Muscle of leg (tissue), 11 donors: ENCODE results near the gene MEMO1. TPM values are rescaled to one million over a fixed set of nuclear protein-coding genes. Genes with fewer than 3 reads are reported as not detected.
"Not testable (repeated sequence)": the region's sequence is repeated elsewhere in the genome, so short reads cannot be mapped to it uniquely, and the experiment has no call there.

Experiments used
- DNase-seq: peaks from one replicate; pipeline ENCODE4 v3.0.0; 2013
- H3K27ac ChIP-seq: one replicate; pipeline ENCODE4 v1.5.1; 2013; ENCODE audit warnings: mild to moderate bottlenecking, low read length, control low read depth
- H3K27me3 ChIP-seq: one replicate; pipeline ENCODE4 v1.6.1; 2013; ENCODE audit warnings: low read length; ENCODE audit not compliant: control insufficient read depth, insufficient read depth
- H3K36me3 ChIP-seq: one replicate; pipeline ENCODE4 v1.6.1; 2013; ENCODE audit warnings: low read length; ENCODE audit not compliant: control insufficient read depth, insufficient read depth
- H3K4me1 ChIP-seq: one replicate; pipeline ENCODE4 v1.6.1; 2013; ENCODE audit warnings: low read length; ENCODE audit not compliant: control insufficient read depth, insufficient read depth
- H3K4me3 ChIP-seq: one replicate; pipeline ENCODE4 v1.5.1; 2013; ENCODE audit warnings: low read length, control low read depth
- H3K9me3 ChIP-seq: replicated peaks from 2 replicates; pipeline ENCODE4 v1.6.1; 2013; ENCODE audit warnings: low read depth, low read length; ENCODE audit not compliant: control insufficient read depth
- WGBS: methylation state at CpG from one replicate; pipeline ENCODE4 v1.1.5; 2013; ENCODE audit warnings: missing lambda C conversion rate; ENCODE audit not compliant: insufficient coverage; 5-methylcytosine and 5-hydroxymethylcytosine counted together
- polyA plus RNA-seq, 8 donors: library from polyadenylated mRNA; unstranded; fragments of 120-200 nt; gene quantifications; one replicate each; pipeline versions ENCODE4 v1.2.1 to v1.2.3, GENCODE V29; 2013; ENCODE audit warnings: inconsistent platforms in 1 of 8, low replicate concordance in 1 of 8; ENCODE audit not compliant: insufficient read length in 8 of 8, insufficient read depth in 1 of 8
- total RNA-seq: library from RNA; stranded (reverse); fragments of 120-200 nt; gene quantifications from one replicate; pipeline ENCODE4 v1.2.4, GENCODE V29; 2013

MEMO1 gene
- total and polyA plus RNA-seq, 9 donors: 30.6 to 44.3 (median 37.2) TPM

DNA sequence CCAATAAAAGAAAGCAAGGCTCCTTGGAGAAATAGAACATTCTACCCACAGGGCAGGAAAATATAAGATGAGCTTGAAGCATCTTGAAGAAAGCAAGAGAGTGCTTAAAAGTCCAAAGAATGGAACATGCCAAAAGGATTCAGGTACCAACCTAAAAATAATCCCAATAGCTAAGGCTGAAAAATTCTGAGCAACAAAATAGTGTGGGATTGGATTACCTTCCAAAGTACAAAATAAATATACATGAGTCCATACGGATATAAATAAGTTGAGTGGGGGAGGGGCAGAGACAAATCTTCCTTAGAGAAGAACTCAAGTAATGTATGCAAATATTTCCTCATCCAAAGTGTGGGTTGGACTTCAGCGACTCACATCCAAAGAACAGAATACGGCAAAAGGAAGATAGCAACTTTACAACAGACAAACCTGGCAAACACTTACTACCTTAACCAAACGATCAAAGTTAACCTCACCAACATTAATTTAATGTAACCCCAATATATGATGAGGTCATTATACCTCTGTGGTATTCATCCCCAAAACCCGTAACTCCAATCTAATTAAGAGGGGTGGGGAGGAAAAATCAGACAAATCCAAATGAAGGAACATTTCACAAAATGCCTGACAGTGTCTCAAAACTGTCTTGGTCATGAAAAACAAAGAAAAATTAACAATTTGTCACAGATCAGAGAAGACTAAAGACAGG lies 26.9 kb downstream of the MEMO1 start:
- no CpG with 5 or more reads among the region's 5 CpGs for WGBS
- H3K27me3 ChIP-seq: no peaks in the 10 kb centered on the region
- H3K36me3 ChIP-seq: no peaks in the 10 kb centered on the region
- H3K4me1 ChIP-seq: peaks cover 2% of the 10 kb centered on the region
- H3K27ac ChIP-seq: peak overlapping the region; percentile 10
- H3K4me3 ChIP-seq: no peak overlapping the region
- H3K9me3 ChIP-seq: no peaks in the 10 kb centered on the region
- DNase-seq: peak; percentile 18

DNA sequence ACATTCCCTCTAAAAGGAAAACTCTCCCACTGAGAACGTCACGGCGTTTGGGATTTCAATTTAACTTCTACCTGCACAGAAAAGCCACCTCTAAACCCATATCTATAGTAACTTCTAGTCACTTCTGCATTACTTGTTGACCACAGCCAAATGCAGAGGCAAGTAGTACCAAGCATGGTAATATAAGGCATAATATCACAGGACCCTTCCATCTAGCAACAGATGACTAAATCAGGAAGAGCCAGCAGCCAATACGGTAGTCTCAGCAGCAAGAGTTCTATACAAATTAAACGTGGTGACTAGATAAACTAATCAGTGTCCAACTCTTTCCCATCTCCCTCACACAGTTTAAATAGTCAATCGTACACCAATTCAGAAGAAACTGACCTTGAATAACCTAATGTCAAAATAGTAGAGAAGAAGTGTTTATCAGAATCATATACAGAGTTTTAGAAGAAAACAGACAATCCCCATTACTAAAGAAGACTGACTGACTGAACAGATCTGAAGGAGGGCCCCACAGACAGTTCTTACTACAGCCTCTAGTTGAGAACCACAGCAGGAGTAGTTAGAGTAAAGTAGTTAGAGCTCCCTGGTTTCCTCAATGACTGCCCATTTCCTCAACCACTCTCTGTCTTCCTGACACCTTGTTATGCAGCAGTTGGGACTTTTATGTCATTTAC lies 30.0 kb downstream of the MEMO1 start:
- H3K27ac ChIP-seq: peak overlapping the region; percentile 3
- 76% methylated on average over 3 of the region's 6 CpGs for WGBS
- DNase-seq: peak; percentile 27

DNA sequence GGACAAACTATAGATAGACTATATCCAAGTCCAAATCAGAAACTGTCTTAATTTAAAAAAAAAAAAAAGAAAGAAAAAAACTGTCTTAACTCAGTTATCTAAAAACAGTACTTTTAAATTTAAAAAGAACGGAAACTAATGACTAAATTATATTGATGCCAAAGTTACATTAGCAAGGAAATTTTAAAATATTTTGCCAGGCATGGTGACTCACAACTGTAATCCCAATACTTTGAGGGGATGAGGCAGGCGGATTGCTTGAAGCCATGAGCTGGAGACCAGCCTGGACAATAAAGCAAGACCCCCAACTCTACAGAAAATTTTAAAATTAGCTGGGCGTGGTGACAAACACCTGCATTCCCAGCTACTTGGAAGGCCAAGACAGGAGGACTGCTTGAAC lies 30.9 kb downstream of the MEMO1 start:
- WGBS: no CpG with 5 or more reads among the region's 3 CpGs
- Histone ChIP-seq H3K27ac (no peak overlapping the region), H3K4me3 (no peak overlapping the region), H3K27me3 (no peaks in the 10 kb centered on the region), H3K4me1 (peaks cover 2% of the 10 kb centered on the region), H3K9me3 (no peaks in the 10 kb centered on the region), H3K36me3 (no peaks in the 10 kb centered on the region)
- DNase-seq: peak; percentile 22

More for the DNA sequence above, 30.0 kb downstream of the MEMO1 start:
- Histone ChIP-seq H3K4me3 (no peak overlapping the region), H3K36me3 (no peaks in the 10 kb centered on the region), H3K9me3 (no peaks in the 10 kb centered on the region), H3K27me3 (no peaks in the 10 kb centered on the region), H3K4me1 (peaks cover 2% of the 10 kb centered on the region)

DNA sequence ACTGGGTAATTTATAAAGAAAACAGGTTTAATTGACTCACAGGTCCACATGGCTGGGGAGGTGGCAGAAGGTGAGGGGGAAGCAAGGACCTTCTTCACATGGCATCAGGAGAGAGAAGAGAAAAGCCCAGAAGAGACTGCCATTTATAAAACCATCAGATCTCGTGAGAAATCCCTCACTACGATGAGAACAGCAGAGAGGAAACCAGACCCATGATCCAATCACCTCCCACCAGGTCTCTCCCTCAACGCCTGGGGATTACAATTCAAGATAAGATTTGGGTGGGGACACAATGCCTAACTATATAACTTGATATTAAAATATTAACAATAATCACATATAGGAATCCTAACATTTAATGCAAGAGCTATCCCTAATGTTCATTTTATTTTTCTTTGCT lies 31.8 kb downstream of the MEMO1 start:
- WGBS: no CpG with 5 or more reads among the region's 3 CpGs

DNA sequence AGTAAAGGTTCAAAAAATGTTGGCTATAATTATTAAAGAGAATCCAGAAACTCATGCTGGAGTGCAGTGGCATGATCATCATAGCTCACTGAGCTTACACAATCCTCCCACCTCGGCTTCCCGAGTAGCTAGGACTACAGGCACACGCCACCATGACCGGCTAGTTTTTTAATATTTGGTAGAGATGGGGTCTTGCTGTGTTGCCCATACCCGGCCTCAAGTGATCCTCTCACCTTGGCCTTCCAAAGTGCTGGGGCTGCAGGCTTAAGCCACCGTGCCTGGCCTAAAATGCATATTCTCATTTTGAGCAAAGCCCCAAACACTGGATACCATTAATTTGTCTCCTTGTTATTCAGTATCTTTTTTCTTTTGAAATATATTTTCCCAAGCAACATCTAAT lies 32.4 kb downstream of the MEMO1 start:
- Histone ChIP-seq H3K4me1 (peaks cover 2% of the 10 kb centered on the region), H3K27me3 (no peaks in the 10 kb centered on the region), H3K27ac (no peak overlapping the region), H3K9me3 (no peaks in the 10 kb centered on the region), H3K4me3 (no peak overlapping the region), H3K36me3 (no peaks in the 10 kb centered on the region)
- no peak for DNase-seq
- WGBS: 100% methylated on average over 2 of the region's 6 CpGs

More for the DNA sequence above, 31.8 kb downstream of the MEMO1 start:
- Histone ChIP-seq H3K4me1 (peaks cover 2% of the 10 kb centered on the region), H3K36me3 (no peaks in the 10 kb centered on the region), H3K9me3 (no peaks in the 10 kb centered on the region), H3K4me3 (no peak overlapping the region), H3K27me3 (no peaks in the 10 kb centered on the region), H3K27ac (no peak overlapping the region)
- no peak for DNase-seq

DNA sequence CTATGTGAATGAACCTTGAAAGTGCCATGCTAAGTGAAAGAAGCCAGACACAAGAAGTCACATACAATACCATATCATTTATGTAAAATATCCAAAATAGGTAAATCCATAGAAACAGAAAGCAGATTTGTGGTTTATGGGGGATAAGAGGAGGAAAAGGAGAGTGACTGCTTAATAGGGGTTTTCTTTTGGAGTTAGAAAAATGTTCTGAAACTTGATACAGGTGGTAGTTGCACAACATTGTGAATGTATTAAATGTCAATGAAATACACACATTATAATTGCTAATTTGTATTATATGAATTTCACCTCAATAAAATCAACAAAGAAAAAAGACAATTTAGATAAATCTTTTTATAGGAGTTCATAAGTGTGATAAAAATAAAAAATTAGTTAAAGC lies 37.1 kb downstream of the MEMO1 start:
- no peaks in the 10 kb centered on the region for H3K9me3 ChIP-seq
- H3K4me1 ChIP-seq: no peaks in the 10 kb centered on the region
- no peak for DNase-seq
- H3K27me3 ChIP-seq: no peaks in the 10 kb centered on the region
- H3K36me3 ChIP-seq: no peaks in the 10 kb centered on the region
- no peak overlapping the region for H3K4me3 ChIP-seq
- H3K27ac ChIP-seq: no peak overlapping the region

DNA sequence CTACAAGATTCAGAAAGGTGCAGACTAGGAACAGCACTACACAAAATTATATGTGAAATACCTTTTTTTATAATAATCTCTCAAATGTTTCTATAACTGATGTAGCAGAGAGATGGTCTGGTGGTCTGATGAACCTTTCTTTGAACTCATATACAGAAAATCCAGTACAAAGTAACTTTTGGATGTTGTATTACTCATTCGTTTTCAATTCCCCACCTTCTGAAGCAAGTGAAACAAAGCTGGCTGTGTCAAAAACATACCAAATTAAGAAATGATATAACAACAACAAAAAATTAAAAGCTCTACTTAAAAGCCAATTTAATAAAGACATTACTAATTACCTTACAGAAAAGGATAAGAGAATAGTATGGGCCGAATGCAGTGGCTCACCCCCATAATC lies 38.7 kb downstream of the MEMO1 start:
- no peaks in the 10 kb centered on the region for H3K4me1 ChIP-seq
- H3K36me3 ChIP-seq: no peaks in the 10 kb centered on the region
- H3K9me3 ChIP-seq: no peaks in the 10 kb centered on the region
- no CpG with 5 or more reads among the region's 2 CpGs for whole genome bisulfite sequencing
- H3K4me3 ChIP-seq: no peak overlapping the region
- no peak for DNase-seq
- H3K27me3 ChIP-seq: no peaks in the 10 kb centered on the region
- H3K27ac ChIP-seq: no peak overlapping the region

DNA sequence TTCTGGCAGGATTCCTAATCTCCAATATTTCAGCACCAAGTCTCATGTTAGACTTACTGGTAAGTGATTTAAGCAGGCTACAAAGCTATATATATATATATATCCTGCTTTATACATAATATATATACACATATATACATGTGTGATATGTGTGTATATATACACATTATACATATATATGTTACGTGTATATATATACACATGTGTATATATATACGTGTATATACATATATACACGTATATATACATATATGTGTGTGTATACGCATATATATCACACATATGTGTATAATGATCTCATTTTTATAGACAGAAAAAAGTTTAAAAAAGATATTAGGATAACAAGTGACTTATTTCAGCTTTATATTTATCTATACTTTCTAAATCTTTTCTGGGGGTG lies 41.6 kb downstream of the MEMO1 start:
- no CpG with 5 or more reads among the region's 4 CpGs for WGBS
- no peaks in the 10 kb centered on the region for H3K27me3 ChIP-seq
- no peak for DNase-seq

DNA sequence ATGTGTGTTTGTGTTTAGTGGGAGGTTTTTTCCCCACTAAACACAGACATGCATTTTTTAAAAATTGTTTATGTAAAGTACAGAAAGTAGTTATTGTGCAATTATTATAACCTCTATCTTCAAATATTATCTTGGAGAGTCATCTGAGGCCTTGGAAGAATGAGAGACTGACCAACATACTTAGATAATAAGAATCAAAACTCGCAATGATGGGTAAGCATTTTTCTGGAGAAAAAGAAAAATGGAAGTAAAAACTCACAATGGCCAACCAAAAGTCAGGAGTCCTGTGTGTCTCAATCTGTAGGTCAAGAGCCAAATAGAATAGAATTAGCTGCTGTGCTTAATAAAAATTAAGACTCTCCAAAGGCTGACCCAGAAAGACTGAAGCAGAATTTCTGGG lies 43.0 kb downstream of the MEMO1 start:
- Histone ChIP-seq H3K36me3 (no peaks in the 10 kb centered on the region), H3K4me3 (no peak overlapping the region), H3K4me1 (no peaks in the 10 kb centered on the region), H3K27me3 (no peaks in the 10 kb centered on the region), H3K9me3 (no peaks in the 10 kb centered on the region), H3K27ac (no peak overlapping the region)
- no peak for DNase-seq
- WGBS: no CpG with 5 or more reads among the region's 1 CpG

More for the DNA sequence above, 41.6 kb downstream of the MEMO1 start:
- Histone ChIP-seq H3K36me3 (no peaks in the 10 kb centered on the region), H3K27ac (no peak overlapping the region), H3K4me3 (no peak overlapping the region), H3K4me1 (no peaks in the 10 kb centered on the region), H3K9me3 (no peaks in the 10 kb centered on the region)

DNA sequence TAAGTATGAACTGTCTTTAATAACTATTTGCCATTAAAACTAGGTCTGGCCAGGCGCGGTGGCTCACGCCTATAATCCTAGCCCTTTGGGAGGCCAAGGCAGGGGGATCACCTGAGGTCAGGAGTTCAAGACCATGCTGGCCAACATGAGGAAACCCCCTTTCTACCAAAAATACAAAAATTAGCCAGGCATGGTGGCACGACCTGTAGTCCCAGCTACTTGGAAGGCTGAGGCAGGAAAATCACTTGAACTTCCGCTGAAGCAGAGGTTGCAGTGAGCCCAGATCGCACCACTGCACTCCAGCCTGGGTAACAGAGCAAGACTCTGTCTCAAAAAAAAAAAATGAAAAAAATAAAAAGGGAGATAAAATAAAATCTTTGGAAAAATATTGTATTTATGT lies 44.4 kb downstream of the MEMO1 start:
- H3K36me3 ChIP-seq, H3K27me3 ChIP-seq, DNase-seq, H3K4me3 ChIP-seq, H3K4me1 ChIP-seq, H3K27ac ChIP-seq, H3K9me3 ChIP-seq: not testable (repeated sequence)
- 95% methylated on average over 5 of the region's 6 CpGs for WGBS
